ENCODE results near the gene ZNF253. TPM values are rescaled to one million over a fixed set of nuclear protein-coding genes. Genes with fewer than 3 reads are reported as not detected.
A peak's percentile ranks its signal among the peaks of the same experiment; 100 is the strongest.

ZNF253 gene
- total and polyA plus RNA-seq, 2 experiments from 2014 or later = 31.4 to 44.7 TPM

- Mint-ChIP-seq H3K27me3 (ENCODE audit: insufficient read depth, low read depth, poor library complexity) (peaks cover 14% of the 10 kb centered on the region), H3K27ac (peak overlapping the region; percentile 99), H3K4me1 (peaks cover 30% of the 10 kb centered on the region), H3K4me3 (peak overlapping the region; percentile 98), H3K36me3 (ENCODE audit: low read depth) (peaks cover 53% of the 10 kb centered on the region), H3K9me3 (peaks cover 28% of the 10 kb centered on the region)
- Histone ChIP-seq H2AFZ (no peak overlapping the region), H3K27me3 (ENCODE audit: insufficient read depth) (no peaks in the 10 kb centered on the region), H4K20me1 (replicated peaks; ENCODE audit: insufficient read depth) (peaks cover 27% of the 10 kb centered on the region), H3K4me1 (ENCODE audit: insufficient read depth) (peaks cover 36% of the 10 kb centered on the region), H3K79me2 (replicated peaks; ENCODE audit: insufficient read depth) (peaks cover 41% of the 10 kb centered on the region), H3K9me2 (ENCODE audit: insufficient read depth) (no peaks in the 10 kb centered on the region), H3K4me3 (peak overlapping the region; percentile 77), H3K4me2 (peak overlapping the region; percentile 71), H3K27ac (ENCODE audit: low read depth) (peak overlapping the region; percentile 84), H3K36me3 (ENCODE audit: insufficient read depth) (no peaks in the 10 kb centered on the region), H3F3A (replicated peaks; ENCODE audit: low read depth) (peaks cover 3% of the 10 kb centered on the region; the same call in 1 of the 2 replicates)
- DNase-seq (ENCODE audit: low spot score) = peak; percentile 33
- TF ChIP-seq JUNB (IDR thresholded peaks at IDR 0.05; ENCODE audit: unreplicated experiment) (no peak), CTCF (conservative IDR thresholded peaks at IDR 0.05; ENCODE audit: low read depth in 2 of 2) (no peak), REST (IDR thresholded peaks at IDR 0.05; ENCODE audit: unreplicated experiment) (no peak), STAT1 (IDR thresholded peaks at IDR 0.05; ENCODE audit: unreplicated experiment) (no peak), NANOG (IDR thresholded peaks at IDR 0.05; ENCODE audit: borderline replicate concordance) (no peak), EZH2 (IDR thresholded peaks at IDR 0.05; ENCODE audit: low read depth, unreplicated experiment) (no peak), ZNF331 (CRISPR knock-in tag; IDR thresholded peaks at IDR 0.05; ENCODE audit: low read depth) (no peak), POLR2AphosphoS5 (IDR thresholded peaks at IDR 0.05; ENCODE audit: low read depth) (no peak), ZNF114 (CRISPR knock-in tag; IDR thresholded peaks at IDR 0.05) (no peak), EZH2phosphoT487 (IDR thresholded peaks at IDR 0.05; ENCODE audit: unreplicated experiment) (no peak), ZNF462 (CRISPR knock-in tag; IDR thresholded peaks at IDR 0.05) (no peak), ETS1 (IDR thresholded peaks at IDR 0.05) (no peak), CREB1 (CRISPR knock-in tag; IDR thresholded peaks at IDR 0.05; ENCODE audit: low read depth) (no peak)
- peak; percentile 16 for ATAC-seq
These were observed 34.6 kb downstream of the ZNF253 start for GRCh38 chr19:19900139-19900728.
